HL-60 (cell line): ENCODE measurements around the gene FARP2.

Experiments used
- CTCF ChIP-seq: IDR thresholded peaks from one replicate; pipeline ENCODE4 v1.5.1; 2011; ENCODE audit warnings: low read length, control low read depth, inconsistent platforms; ENCODE audit not compliant: insufficient read depth
- GABPA ChIP-seq: IDR thresholded peaks from 2 replicates; pipeline ENCODE4 v1.6.1; 2012; ENCODE audit warnings: low read depth
- POLR2AphosphoS5 ChIP-seq: IDR thresholded peaks from 2 replicates; pipeline ENCODE4 v1.6.1; 2012; ENCODE audit warnings: low read depth
- REST ChIP-seq: IDR thresholded peaks from 2 replicates; pipeline ENCODE4 v1.6.1; 2012; ENCODE audit warnings: low read depth; ENCODE audit not compliant: insufficient replicate concordance

- TF ChIP-seq POLR2AphosphoS5 (no peak), CTCF (no peak), GABPA (no peak), REST (no peak)
Observed at GRCh38 chr2:241340631-241341163, 15.4 kb upstream of the FARP2 start.
